Fibroblast of lung (primary cell): ENCODE measurements around the gene RAN. TPM values are rescaled to one million over a fixed set of nuclear protein-coding genes. Genes with fewer than 3 reads are reported as not detected.

ENCODE experiments used
- DNase-seq, 2 donors: peaks; one replicate each; pipeline versions ENCODE4 v3.0.0 to v3.0.0-alpha.2; 2010; ENCODE audit warnings: low read depth in 2 of 2
- H2AFZ ChIP-seq: 2 replicates; pipeline ENCODE4 v1.5.1; 2012; ENCODE audit warnings: low read length, control low read depth, inconsistent platforms
- H3K27ac ChIP-seq: 2 replicates; pipeline ENCODE4 v1.5.1; 2011; ENCODE audit warnings: low read length, control low read depth; ENCODE audit not compliant: insufficient read depth
- H3K27me3 ChIP-seq: 2 replicates; pipeline ENCODE4 v1.5.1; 2011; ENCODE audit warnings: mild to moderate bottlenecking, low read length; ENCODE audit not compliant: control insufficient read depth, insufficient read depth
- H3K36me3 ChIP-seq: 2 replicates; pipeline ENCODE4 v1.5.1; 2011; ENCODE audit warnings: low read length; ENCODE audit not compliant: control insufficient read depth, insufficient read depth
- H3K4me1 ChIP-seq: 2 replicates; pipeline ENCODE4 v1.5.1; 2011; ENCODE audit warnings: low read length; ENCODE audit not compliant: control insufficient read depth, insufficient read depth; ENCODE audit errors: extremely low read depth
- H3K4me2 ChIP-seq: 2 replicates; pipeline ENCODE4 v1.5.1; 2011; ENCODE audit warnings: low read length, control low read depth; ENCODE audit not compliant: insufficient read depth; ENCODE audit errors: extremely low read depth
- H3K4me3 ChIP-seq, 4 experiments: fragments of 200-600 bp in 1 of 4; sonication (generic) in 1 of 4; replicated peaks in 1 of 4; 2 replicates each; pipeline ENCODE4 v1.5.1; 2011 to 2016; ENCODE audit warnings: low read length in 4 of 4, low read depth in 3 of 4, mild to moderate bottlenecking in 3 of 4, control low read depth in 2 of 4, inconsistent platforms in 1 of 4, mixed read lengths in 1 of 4; ENCODE audit not compliant: insufficient read depth in 1 of 4; ENCODE audit errors: control extremely low read depth in 1 of 4
- H3K79me2 ChIP-seq: 2 replicates; pipeline ENCODE4 v1.5.1; 2012; ENCODE audit warnings: mild to moderate bottlenecking, low read length, inconsistent platforms; ENCODE audit not compliant: control insufficient read depth, insufficient read depth
- H3K9ac ChIP-seq: 2 replicates; pipeline ENCODE4 v1.5.1; 2011; ENCODE audit warnings: mild to moderate bottlenecking, low read length, control low read depth; ENCODE audit not compliant: insufficient read depth
- H3K9me3 ChIP-seq: 2 replicates; pipeline ENCODE4 v1.5.1; 2012; ENCODE audit warnings: low read depth, low read length; ENCODE audit not compliant: control insufficient read depth, insufficient read depth
- H4K20me1 ChIP-seq: 2 replicates; pipeline ENCODE4 v1.5.1; 2011; ENCODE audit warnings: low read length; ENCODE audit not compliant: control insufficient read depth, insufficient read depth; ENCODE audit errors: extremely low read depth
- EZH2 ChIP-seq: IDR thresholded peaks from 2 replicates; pipeline ENCODE4 v1.5.1; 2012; ENCODE audit warnings: low read length, control low read depth, mild to moderate bottlenecking; ENCODE audit errors: missing control alignments
- polyA plus RNA-seq, 2 donors: library from polyadenylated mRNA; depleted of rRNA in 1 of 2; stranded (reverse) in 1 of 2; unstranded in 1 of 2; fragments of >200 nt; gene quantifications; 2 replicates each; pipeline ENCODE4 v1.2.1, GENCODE V29; 2011 to 2012; ENCODE audit warnings: missing spikeins in 1 of 2
- total RNA-seq: library from RNA; depleted of rRNA; stranded (reverse); fragments of >200 nt; gene quantifications from 2 replicates; pipeline ENCODE4 v1.2.1, GENCODE V29; 2014
- TF ChIP-seq, protein P1 (sequence below), 2 donors: IDR thresholded peaks in 1 of 2; conservative IDR thresholded peaks in 1 of 2; 1 replicate in 1 of 2; 2 replicates in 1 of 2; pipeline ENCODE4 v1.5.1; 2011 to 2012; ENCODE audit warnings: low read length in 2 of 2, control low read depth in 1 of 2, inconsistent platforms in 1 of 2, low read depth in 1 of 2, mild to moderate bottlenecking in 1 of 2

The RAN gene
- total and polyA plus RNA-seq, 2 donors (not counting 1 experiment from before 2014, with no cell fraction given): 409 to 1,342 TPM

DNA sequence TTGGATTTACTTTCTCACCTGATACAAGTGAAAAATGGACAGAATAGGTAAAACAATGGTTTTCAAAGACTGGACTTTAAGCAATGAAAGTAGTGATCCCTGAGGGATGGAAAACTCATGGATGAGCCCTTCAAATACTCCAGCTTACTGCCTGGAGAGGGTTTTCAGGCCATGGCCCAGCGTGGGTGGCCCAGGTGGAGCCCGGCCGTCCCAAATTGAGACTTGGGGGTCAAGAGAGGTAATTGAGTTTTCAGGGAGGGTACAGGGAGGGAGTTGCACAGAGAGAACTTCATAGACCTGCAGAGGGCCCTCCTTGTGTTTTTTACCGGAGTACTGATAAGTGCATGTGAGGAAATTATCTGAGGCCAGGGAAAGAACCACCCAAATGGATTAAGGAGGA is 37.2 kb downstream of the RAN start:
- Histone ChIP-seq H3K27me3 (no peaks in the 10 kb centered on the region), H3K4me1 (no peaks in the 10 kb centered on the region), H2AFZ (no peak overlapping the region), H3K79me2 (no peaks in the 10 kb centered on the region), H3K4me2 (no peak overlapping the region), H4K20me1 (no peaks in the 10 kb centered on the region), H3K36me3 (no peaks in the 10 kb centered on the region), H3K9ac (no peak overlapping the region), H3K4me3 (no peak overlapping the region), H3K9me3 (no peaks in the 10 kb centered on the region), H3K27ac (no peak overlapping the region)
- no peak for TF ChIP-seq EZH2
- TF ChIP-seq, protein P1, sequence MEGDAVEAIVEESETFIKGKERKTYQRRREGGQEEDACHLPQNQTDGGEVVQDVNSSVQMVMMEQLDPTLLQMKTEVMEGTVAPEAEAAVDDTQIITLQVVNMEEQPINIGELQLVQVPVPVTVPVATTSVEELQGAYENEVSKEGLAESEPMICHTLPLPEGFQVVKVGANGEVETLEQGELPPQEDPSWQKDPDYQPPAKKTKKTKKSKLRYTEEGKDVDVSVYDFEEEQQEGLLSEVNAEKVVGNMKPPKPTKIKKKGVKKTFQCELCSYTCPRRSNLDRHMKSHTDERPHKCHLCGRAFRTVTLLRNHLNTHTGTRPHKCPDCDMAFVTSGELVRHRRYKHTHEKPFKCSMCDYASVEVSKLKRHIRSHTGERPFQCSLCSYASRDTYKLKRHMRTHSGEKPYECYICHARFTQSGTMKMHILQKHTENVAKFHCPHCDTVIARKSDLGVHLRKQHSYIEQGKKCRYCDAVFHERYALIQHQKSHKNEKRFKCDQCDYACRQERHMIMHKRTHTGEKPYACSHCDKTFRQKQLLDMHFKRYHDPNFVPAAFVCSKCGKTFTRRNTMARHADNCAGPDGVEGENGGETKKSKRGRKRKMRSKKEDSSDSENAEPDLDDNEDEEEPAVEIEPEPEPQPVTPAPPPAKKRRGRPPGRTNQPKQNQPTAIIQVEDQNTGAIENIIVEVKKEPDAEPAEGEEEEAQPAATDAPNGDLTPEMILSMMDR (conservative IDR thresholded peaks at IDR 0.05 in 1 of 2, IDR thresholded peaks at IDR 0.05 in 1 of 2; ENCODE audit: low read depth in 1 of 2, low read length in 2 of 2): no peak
- no peak for DNase-seq

DNA sequence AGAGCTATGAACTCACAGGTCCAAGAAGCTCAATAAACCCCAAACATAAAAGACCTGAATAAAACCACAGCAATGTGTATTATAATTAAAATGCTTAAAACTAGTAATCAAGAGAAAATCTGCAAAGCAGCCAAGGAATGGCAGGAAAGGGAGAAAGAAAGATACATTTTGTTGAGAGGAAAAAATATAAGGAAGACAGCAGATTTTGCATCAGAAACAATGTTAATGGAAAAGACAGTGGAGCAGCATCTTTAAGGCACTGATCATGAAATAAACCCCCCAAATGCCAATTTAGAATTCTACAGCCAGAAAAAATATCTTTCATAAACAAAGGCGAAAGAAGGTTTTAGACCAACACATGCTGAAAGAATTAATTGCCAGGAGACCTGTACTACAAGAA is 39.3 kb downstream of the RAN start:
- TF ChIP-seq, protein P1 (conservative IDR thresholded peaks at IDR 0.05 in 1 of 2, IDR thresholded peaks at IDR 0.05 in 1 of 2; ENCODE audit: low read depth in 1 of 2, low read length in 2 of 2): no peak
- TF ChIP-seq EZH2: no peak
- no peaks in the 10 kb centered on the region for H3K4me1 ChIP-seq
- no peaks in the 10 kb centered on the region for H3K79me2 ChIP-seq
- no peaks in the 10 kb centered on the region for H3K27me3 ChIP-seq
- H3K9ac ChIP-seq: no peak overlapping the region
- no peak overlapping the region for H2AFZ ChIP-seq
- H3K36me3 ChIP-seq: no peaks in the 10 kb centered on the region
- DNase-seq: no peak
- no peak overlapping the region for H3K27ac ChIP-seq
- no peak overlapping the region for H3K4me2 ChIP-seq
- no peaks in the 10 kb centered on the region for H3K9me3 ChIP-seq
- no peaks in the 10 kb centered on the region for H4K20me1 ChIP-seq
- H3K4me3 ChIP-seq: no peak overlapping the region

DNA sequence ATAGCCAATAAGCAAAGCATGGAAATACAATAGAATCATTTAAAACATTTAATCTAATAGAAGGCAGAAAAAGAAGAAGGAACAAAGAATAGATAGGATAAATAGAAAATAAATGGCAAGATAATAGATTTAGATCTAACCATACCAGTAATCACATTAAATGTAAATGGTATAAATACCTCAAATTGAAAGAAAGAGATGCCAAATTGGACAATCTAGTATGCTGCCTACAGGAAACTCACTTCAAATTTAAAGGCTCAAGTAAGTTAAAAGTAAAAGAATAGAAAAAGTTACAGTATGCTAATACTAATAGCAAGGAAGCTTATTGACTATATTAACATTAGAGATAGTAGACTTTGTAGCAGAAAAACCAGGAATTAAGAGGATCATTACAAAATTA is 40.1 kb downstream of the RAN start:
- Histone ChIP-seq H3K9me3 (no peaks in the 10 kb centered on the region), H3K4me2 (no peak overlapping the region), H3K79me2 (no peaks in the 10 kb centered on the region), H4K20me1 (no peaks in the 10 kb centered on the region), H3K27me3 (no peaks in the 10 kb centered on the region), H3K4me3 (no peak overlapping the region), H3K27ac (no peak overlapping the region), H2AFZ (no peak overlapping the region), H3K36me3 (no peaks in the 10 kb centered on the region), H3K9ac (no peak overlapping the region), H3K4me1 (no peaks in the 10 kb centered on the region)
- TF ChIP-seq EZH2: no peak
- no peak for DNase-seq
